SK-N-SH treated with all-trans-retinoic acid at 6 μM for 48 hours (cell line): ENCODE data around the gene CNNM3.
A peak's percentile ranks its signal among the peaks of the same experiment; 100 is the strongest.

ENCODE experiments used
- ATAC-seq: fragments of 200-7000 bp; cut with Tn5 transposase; 3 replicates; pipeline ENCODE4 v1.9.1; 2020; ENCODE audit warnings: mild to moderate bottlenecking, moderate library complexity
- ARNTL ChIP-seq: fragments of 450-650 bp; formaldehyde crosslinking; IDR thresholded peaks from 2 replicates; pipeline ENCODE4 v1.5.0; 2020; ENCODE audit warnings: low read depth, mild to moderate bottlenecking, moderate library complexity, borderline replicate concordance
- BACH2 ChIP-seq: fragments of 250-450 bp; sonication (Bioruptor Pico); IDR thresholded peaks from 2 replicates; pipeline ENCODE4 v1.9.0; 2021; ENCODE audit warnings: mild to moderate bottlenecking, borderline replicate concordance
- CSDC2 ChIP-seq: fragments of 250-450 bp; sonication (Bioruptor Pico); IDR thresholded peaks from 2 replicates; pipeline ENCODE4 v1.5.0; 2020; ENCODE audit warnings: mild to moderate bottlenecking, moderate library complexity
- ESRRG ChIP-seq: fragments of 250-450 bp; sonication (Bioruptor Pico); IDR thresholded peaks from 2 replicates; pipeline ENCODE4 v1.6.1; 2021; ENCODE audit warnings: mild to moderate bottlenecking
- GLIS3 ChIP-seq: fragments of 250-450 bp; sonication (Bioruptor Pico); IDR thresholded peaks from 2 replicates; pipeline ENCODE4 v1.5.0; 2020; ENCODE audit warnings: mild to moderate bottlenecking, moderate library complexity
- ISL1 ChIP-seq: fragments of 250-450 bp; sonication (Bioruptor Pico); IDR thresholded peaks from 2 replicates; pipeline ENCODE4 v2.1.2; 2022; ENCODE audit warnings: mild to moderate bottlenecking, moderate library complexity
- OSR1 ChIP-seq: fragments of 250-450 bp; sonication (Bioruptor Pico); IDR thresholded peaks from 2 replicates; pipeline ENCODE4 v1.8.0; 2022; ENCODE audit warnings: moderate library complexity, mild to moderate bottlenecking, inconsistent platforms
- PPARA ChIP-seq: fragments of 250-450 bp; sonication (Bioruptor Pico); IDR thresholded peaks from 2 replicates; pipeline ENCODE4 v1.5.0; 2020; ENCODE audit warnings: mild to moderate bottlenecking, borderline replicate concordance
- RARB ChIP-seq: fragments of 250-450 bp; sonication (Bioruptor Pico); IDR thresholded peaks from 2 replicates; pipeline ENCODE4 v1.8.0; 2021; ENCODE audit warnings: mild to moderate bottlenecking, moderate library complexity
- TCF4 ChIP-seq: fragments of 250-450 bp; sonication (Bioruptor Pico); IDR thresholded peaks from 2 replicates; pipeline ENCODE4 v1.8.0; 2021; ENCODE audit warnings: mild to moderate bottlenecking, moderate library complexity, borderline replicate concordance
- TOX ChIP-seq: fragments of 250-450 bp; sonication (Bioruptor Pico); IDR thresholded peaks from 2 replicates; pipeline ENCODE4 v1.8.0; 2021; ENCODE audit warnings: mild to moderate bottlenecking, moderate library complexity, borderline replicate concordance
- ZFP3 ChIP-seq: fragments of 250-450 bp; sonication (Bioruptor Pico); IDR thresholded peaks from 2 replicates; pipeline ENCODE4 v1.5.0; 2020; ENCODE audit warnings: mild to moderate bottlenecking, moderate library complexity
- ZFP30 ChIP-seq: fragments of 450-650 bp; formaldehyde crosslinking; IDR thresholded peaks from 2 replicates; pipeline ENCODE4 v1.5.0; 2022; ENCODE audit warnings: mild to moderate bottlenecking, moderate library complexity
- ZNF565 ChIP-seq: fragments of 450-650 bp; formaldehyde crosslinking; conservative IDR thresholded peaks from 2 replicates; pipeline ENCODE4 v1.5.0; 2020; ENCODE audit warnings: low read depth, mild to moderate bottlenecking, moderate library complexity
- ZNF70 ChIP-seq: fragments of 450-650 bp; formaldehyde crosslinking; IDR thresholded peaks from 2 replicates; pipeline ENCODE4 v1.5.0; 2020; ENCODE audit warnings: mild to moderate bottlenecking, moderate library complexity
- ZNF8 ChIP-seq: fragments of 450-650 bp; formaldehyde crosslinking; IDR thresholded peaks from 2 replicates; pipeline ENCODE4 v1.5.0; 2020; ENCODE audit warnings: mild to moderate bottlenecking, moderate library complexity
- TF ChIP-seq, protein P1 (sequence below): fragments of 250-450 bp; sonication (Bioruptor Pico); IDR thresholded peaks from 2 replicates; pipeline ENCODE4 v1.8.0; 2020; ENCODE audit warnings: mild to moderate bottlenecking, moderate library complexity, borderline replicate concordance
- TF ChIP-seq, protein P2 (sequence below): fragments of 250-450 bp; sonication (Bioruptor Pico); IDR thresholded peaks from 2 replicates; pipeline ENCODE4 v1.5.1; 2021; ENCODE audit warnings: mild to moderate bottlenecking, moderate library complexity
- TF ChIP-seq, protein P3 (sequence below): fragments of 250-450 bp; sonication (Bioruptor Pico); IDR thresholded peaks from 2 replicates; pipeline ENCODE4 v1.5.0; 2020; ENCODE audit warnings: mild to moderate bottlenecking, moderate library complexity

CNNM3 gene

DNA sequence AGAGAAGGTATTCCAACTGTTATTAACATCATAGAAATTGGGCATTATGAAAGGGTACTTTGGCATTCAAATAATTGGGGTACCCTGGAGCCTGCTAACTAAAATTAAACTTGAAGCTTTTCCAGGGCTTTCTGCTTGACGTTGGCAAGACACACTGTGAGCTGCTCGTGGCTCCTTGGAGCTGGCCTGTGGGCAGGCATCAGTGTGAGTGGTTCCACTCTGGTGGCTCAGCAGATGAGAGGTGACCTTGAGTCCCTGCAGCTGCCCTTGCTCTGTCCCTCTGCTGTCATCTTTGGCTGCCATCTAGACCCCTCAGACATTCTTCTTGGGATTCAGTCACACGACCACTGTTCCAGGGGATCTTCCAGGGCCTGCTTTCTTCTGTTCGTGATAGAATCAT lies 6.7 kb downstream of the CNNM3 start:
- TF ChIP-seq TOX (CRISPR knock-in tag) (no peak), PPARA (CRISPR knock-in tag) (no peak), ZFP30 (CRISPR knock-in tag) (no peak), ZNF565 (CRISPR knock-in tag) (no peak), ZNF8 (CRISPR knock-in tag) (no peak), ESRRG (CRISPR knock-in tag) (no peak), CSDC2 (no peak), OSR1 (CRISPR knock-in tag) (no peak), ZFP3 (no peak)
- TF ChIP-seq, protein P1, sequence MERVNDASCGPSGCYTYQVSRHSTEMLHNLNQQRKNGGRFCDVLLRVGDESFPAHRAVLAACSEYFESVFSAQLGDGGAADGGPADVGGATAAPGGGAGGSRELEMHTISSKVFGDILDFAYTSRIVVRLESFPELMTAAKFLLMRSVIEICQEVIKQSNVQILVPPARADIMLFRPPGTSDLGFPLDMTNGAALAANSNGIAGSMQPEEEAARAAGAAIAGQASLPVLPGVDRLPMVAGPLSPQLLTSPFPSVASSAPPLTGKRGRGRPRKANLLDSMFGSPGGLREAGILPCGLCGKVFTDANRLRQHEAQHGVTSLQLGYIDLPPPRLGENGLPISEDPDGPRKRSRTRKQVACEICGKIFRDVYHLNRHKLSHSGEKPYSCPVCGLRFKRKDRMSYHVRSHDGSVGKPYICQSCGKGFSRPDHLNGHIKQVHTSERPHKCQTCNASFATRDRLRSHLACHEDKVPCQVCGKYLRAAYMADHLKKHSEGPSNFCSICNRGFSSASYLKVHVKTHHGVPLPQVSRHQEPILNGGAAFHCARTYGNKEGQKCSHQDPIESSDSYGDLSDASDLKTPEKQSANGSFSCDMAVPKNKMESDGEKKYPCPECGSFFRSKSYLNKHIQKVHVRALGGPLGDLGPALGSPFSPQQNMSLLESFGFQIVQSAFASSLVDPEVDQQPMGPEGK (CRISPR knock-in tag): no peak
- TF ChIP-seq, protein P2, sequence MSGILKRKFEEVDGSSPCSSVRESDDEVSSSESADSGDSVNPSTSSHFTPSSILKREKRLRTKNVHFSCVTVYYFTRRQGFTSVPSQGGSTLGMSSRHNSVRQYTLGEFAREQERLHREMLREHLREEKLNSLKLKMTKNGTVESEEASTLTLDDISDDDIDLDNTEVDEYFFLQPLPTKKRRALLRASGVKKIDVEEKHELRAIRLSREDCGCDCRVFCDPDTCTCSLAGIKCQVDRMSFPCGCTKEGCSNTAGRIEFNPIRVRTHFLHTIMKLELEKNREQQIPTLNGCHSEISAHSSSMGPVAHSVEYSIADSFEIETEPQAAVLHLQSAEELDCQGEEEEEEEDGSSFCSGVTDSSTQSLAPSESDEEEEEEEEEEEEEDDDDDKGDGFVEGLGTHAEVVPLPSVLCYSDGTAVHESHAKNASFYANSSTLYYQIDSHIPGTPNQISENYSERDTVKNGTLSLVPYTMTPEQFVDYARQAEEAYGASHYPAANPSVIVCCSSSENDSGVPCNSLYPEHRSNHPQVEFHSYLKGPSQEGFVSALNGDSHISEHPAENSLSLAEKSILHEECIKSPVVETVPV (CRISPR knock-in tag): no peak
- no peak; the same call in 2 of the 3 replicates for ATAC-seq

DNA sequence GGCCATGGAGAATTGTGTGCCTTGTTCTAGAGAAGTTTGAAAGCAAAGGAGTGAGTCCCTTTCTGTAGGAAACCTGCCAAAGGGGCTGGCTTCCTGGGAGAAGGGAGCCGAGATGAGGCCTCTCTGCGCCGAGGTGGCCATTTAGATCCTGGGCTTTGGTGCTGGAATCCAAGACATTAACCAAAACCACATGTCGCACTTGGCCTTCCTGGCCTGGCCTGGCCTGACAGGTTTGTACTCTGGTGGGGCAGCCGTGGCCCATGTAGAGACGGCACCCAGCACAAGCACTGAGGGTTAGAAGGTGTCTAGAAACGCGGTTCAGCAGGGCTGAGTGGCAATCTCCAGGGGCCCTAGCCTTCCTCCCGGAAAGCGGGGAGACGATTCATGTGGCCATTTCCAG lies 7.1 kb downstream of the CNNM3 start:
- TF ChIP-seq TCF4 (CRISPR knock-in tag) (no peak), GLIS3 (CRISPR knock-in tag) (no peak), ZNF8 (CRISPR knock-in tag) (no peak), PPARA (CRISPR knock-in tag) (no peak), RARB (CRISPR knock-in tag) (no peak), TOX (CRISPR knock-in tag) (no peak), ZFP30 (CRISPR knock-in tag) (no peak)
- TF ChIP-seq, protein P1 (CRISPR knock-in tag): no peak
- TF ChIP-seq, protein P3, sequence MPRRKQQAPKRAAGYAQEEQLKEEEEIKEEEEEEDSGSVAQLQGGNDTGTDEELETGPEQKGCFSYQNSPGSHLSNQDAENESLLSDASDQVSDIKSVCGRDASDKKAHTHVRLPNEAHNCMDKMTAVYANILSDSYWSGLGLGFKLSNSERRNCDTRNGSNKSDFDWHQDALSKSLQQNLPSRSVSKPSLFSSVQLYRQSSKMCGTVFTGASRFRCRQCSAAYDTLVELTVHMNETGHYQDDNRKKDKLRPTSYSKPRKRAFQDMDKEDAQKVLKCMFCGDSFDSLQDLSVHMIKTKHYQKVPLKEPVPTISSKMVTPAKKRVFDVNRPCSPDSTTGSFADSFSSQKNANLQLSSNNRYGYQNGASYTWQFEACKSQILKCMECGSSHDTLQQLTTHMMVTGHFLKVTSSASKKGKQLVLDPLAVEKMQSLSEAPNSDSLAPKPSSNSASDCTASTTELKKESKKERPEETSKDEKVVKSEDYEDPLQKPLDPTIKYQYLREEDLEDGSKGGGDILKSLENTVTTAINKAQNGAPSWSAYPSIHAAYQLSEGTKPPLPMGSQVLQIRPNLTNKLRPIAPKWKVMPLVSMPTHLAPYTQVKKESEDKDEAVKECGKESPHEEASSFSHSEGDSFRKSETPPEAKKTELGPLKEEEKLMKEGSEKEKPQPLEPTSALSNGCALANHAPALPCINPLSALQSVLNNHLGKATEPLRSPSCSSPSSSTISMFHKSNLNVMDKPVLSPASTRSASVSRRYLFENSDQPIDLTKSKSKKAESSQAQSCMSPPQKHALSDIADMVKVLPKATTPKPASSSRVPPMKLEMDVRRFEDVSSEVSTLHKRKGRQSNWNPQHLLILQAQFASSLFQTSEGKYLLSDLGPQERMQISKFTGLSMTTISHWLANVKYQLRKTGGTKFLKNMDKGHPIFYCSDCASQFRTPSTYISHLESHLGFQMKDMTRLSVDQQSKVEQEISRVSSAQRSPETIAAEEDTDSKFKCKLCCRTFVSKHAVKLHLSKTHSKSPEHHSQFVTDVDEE (CRISPR knock-in tag): no peak
- ATAC-seq: peak; percentile 53

DNA sequence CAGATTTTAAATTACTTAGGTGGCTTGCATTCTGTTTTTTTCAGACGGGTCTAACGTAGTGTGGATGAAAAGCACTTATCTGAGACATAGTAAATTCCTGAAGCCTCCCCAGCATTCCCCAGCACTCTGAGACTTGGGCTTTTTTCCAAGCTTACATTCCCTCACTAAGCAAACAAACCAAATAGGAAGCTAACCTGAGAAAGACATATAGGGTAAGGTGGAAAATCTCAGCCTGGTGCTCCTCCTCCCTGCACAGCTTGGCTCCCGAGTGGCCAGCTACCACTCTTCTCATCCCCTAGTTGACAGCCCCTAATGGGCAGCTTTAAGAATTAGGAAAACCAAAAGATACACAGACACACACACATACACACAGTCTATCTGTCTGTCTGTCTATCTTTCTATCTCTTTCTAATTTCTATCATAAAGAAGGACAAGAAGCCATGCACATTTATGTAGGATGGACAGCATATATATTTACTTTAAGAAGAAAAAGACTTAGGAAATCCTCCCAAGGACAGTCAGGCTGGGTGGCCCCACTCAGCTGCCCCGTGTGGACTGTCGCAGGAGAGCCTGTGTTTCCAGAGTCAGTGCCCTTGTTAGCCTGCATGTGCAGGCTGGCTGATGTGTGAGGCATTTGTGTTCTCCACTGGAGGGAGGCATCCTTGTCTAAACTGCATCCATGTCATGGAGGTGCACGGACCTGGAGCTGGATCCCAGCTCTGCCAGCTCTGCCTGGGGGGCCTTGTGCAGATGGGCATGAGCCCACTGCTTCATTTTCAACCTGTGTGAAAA lies 8.2 kb downstream of the CNNM3 start:
- TF ChIP-seq ZFP30 (CRISPR knock-in tag) (no peak), ARNTL (CRISPR knock-in tag) (no peak), ESRRG (CRISPR knock-in tag) (no peak), TOX (CRISPR knock-in tag) (no peak), ISL1 (peak; percentile 24; the same call in 1 of the 2 replicates), BACH2 (CRISPR knock-in tag) (no peak)
- peak; percentile 62 for ATAC-seq

DNA sequence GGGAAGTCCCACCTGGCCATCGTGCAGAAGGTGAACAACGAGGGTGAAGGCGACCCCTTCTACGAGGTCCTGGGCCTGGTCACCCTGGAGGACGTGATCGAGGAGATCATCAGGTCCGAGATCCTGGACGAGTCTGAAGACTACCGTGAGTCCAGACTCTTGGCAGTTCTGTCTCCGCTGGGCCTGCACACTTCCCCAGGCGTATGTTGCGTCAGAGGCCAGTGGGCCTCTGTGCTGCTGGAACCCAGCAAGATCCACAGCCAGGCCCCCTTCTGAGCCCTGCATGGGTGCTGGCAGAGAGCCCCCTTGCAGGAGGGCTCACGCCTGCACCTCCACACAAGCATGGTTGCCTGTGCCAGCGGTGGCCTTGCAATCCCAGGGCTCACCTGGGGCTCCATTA lies 9.0 kb downstream of the CNNM3 start:
- no peak for ATAC-seq
- TF ChIP-seq, protein P3 (CRISPR knock-in tag): no peak
- TF ChIP-seq ISL1 (no peak), ZNF70 (CRISPR knock-in tag) (no peak), OSR1 (CRISPR knock-in tag) (no peak), ZNF8 (CRISPR knock-in tag) (no peak)
- TF ChIP-seq, protein P2 (CRISPR knock-in tag): no peak
- TF ChIP-seq, protein P1 (CRISPR knock-in tag): no peak
